ENCODE measurements around the gene SPNS2. TPM values are rescaled to one million over a fixed set of nuclear protein-coding genes. Genes with fewer than 3 reads are reported as not detected.

SPNS2 gene
- total and polyA plus RNA-seq, 9 donors = 0.48 to 12.7 (median 4.2) TPM

DNA sequence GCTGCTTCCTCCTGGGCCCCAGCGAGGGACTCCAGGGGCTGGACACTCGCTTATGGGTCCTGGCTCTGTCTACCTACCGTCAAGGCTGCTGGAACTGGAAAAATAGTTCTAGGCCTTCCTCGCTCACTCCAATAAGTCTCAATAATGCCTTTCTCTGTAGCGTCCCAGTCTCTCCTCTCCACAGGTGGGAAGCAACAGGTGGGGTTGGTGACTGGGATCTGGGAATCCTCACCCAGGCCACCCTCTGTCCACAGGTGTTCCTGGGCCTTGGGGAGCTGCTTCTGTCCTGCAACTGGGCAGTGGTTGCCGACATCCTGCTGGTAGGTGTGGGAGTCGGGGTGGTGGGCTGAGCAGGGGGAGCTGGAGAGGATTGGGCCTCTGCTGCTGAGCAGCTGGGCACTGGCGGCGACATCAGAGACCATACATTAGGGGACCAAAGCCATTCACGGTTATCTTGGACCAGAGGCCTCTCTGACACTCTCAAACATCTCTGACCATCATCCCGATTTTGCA, 20.3 kb upstream of the SPNS2 start:
- DNase-seq = no peak
- 85 to 92% (median 89%) methylated on average over 11 of the region's 11 CpGs for WGBS, 3 donors
- Histone ChIP-seq H3K27me3 (no peaks in the 10 kb centered on the region), H3K27ac (no peak overlapping the region), H3K4me1 (ENCODE audit: insufficient read depth) (no peaks in the 10 kb centered on the region), H3K9me3 (no peaks in the 10 kb centered on the region), H3K4me3 (no peak overlapping the region), H3K36me3 (no peaks in the 10 kb centered on the region)
- intact Hi-C loops (cut with DNase I) = no loop called here
- no peak for TF ChIP-seq POLR2A (IDR thresholded peaks at IDR 0.05)
- TF ChIP-seq EP300 (IDR thresholded peaks at IDR 0.05) = no peak
- TF ChIP-seq, protein P1, sequence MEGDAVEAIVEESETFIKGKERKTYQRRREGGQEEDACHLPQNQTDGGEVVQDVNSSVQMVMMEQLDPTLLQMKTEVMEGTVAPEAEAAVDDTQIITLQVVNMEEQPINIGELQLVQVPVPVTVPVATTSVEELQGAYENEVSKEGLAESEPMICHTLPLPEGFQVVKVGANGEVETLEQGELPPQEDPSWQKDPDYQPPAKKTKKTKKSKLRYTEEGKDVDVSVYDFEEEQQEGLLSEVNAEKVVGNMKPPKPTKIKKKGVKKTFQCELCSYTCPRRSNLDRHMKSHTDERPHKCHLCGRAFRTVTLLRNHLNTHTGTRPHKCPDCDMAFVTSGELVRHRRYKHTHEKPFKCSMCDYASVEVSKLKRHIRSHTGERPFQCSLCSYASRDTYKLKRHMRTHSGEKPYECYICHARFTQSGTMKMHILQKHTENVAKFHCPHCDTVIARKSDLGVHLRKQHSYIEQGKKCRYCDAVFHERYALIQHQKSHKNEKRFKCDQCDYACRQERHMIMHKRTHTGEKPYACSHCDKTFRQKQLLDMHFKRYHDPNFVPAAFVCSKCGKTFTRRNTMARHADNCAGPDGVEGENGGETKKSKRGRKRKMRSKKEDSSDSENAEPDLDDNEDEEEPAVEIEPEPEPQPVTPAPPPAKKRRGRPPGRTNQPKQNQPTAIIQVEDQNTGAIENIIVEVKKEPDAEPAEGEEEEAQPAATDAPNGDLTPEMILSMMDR (IDR thresholded peaks at IDR 0.05) = no peak

DNA sequence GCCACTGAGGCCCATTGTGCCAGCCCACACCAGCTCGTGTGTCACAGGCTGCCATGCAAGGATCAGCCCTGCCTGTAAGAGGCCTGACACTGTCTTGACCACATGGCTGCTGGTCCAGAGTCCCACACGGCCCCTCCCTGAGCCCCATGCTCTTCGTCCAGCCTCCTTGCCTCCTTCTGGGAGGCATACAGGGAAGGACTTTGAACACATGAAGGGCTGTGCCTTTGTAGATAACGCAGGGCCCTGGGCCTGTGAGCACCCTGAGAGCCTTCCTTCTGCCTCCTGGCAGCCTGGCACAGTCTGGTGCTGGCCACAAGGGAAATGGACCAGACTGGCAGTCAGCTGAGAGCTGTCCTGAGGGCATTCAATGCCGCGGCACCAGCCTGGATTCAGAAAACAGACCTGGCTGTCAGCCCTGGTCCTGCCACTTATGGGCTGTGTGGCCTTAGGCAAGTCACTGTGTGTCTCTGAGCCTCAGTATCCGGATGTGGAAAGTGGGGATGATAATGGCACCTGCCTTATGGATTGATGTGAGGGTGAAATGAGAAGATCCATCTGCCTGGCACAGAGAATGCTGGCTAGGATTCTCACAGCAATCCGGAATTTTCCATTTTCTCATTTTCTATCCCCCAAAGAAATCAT, 19.2 kb upstream of the SPNS2 start:
- WGBS, 3 donors = 81 to 89% (median 85%) methylated on average over 8 of the region's 8 CpGs
- Histone ChIP-seq H3K27me3 (no peaks in the 10 kb centered on the region), H3K4me1 (ENCODE audit: insufficient read depth) (no peaks in the 10 kb centered on the region), H3K36me3 (no peaks in the 10 kb centered on the region), H3K27ac (no peak overlapping the region), H3K9me3 (no peaks in the 10 kb centered on the region), H3K4me3 (no peak overlapping the region)
- intact Hi-C loops (cut with DNase I) = no loop called here
- TF ChIP-seq, protein P1 (IDR thresholded peaks at IDR 0.05) = no peak
- no peak for TF ChIP-seq EP300 (IDR thresholded peaks at IDR 0.05)
- no peak for TF ChIP-seq POLR2A (IDR thresholded peaks at IDR 0.05)
- DNase-seq = no peak

DNA sequence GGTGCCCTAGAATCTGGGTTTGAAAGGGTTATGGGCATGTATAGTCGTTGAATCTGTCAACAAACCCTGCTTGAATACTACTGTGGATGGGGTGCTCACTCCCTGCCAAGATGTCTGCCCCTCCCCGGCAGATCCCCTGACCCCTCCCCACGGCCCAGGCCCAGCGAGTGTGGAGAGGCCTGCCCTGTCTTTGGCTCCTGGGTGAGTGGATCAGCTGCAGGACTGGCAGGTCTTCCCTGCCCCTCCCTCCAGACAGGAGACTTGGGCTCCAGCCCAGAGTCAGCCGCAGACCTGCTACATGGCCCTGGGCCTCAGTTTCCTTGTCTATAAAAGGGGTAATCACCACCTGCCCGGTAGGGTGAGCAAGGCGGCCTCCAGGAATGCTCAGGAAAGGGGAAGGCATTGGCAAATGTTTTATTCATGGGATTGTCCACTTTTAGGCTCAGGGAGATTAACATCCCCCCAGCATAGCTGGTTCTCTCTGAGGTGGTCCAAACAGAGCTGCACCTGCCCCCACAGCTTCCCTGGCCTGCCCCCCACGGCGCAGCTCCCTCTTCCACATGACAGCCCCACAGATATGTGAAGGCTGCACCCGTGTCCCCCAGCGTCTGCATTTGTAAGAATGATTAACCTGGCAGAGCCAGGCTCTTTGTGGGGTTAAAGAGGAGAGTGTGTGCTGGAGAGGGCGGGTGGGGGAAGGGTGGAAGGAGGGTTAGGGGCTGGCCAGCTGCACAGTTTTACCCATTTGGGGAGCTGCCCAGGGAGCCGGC, 18.5 kb upstream of the SPNS2 start:
- no peaks in the 10 kb centered on the region for H3K27me3 ChIP-seq
- no peak overlapping the region for H3K4me3 ChIP-seq
- intact Hi-C loops (cut with DNase I) = no loop called here
- no peaks in the 10 kb centered on the region for H3K36me3 ChIP-seq
- TF ChIP-seq POLR2A (IDR thresholded peaks at IDR 0.05) (no peak), EP300 (IDR thresholded peaks at IDR 0.05) (no peak)
- TF ChIP-seq, protein P1 (IDR thresholded peaks at IDR 0.05) = no peak
- H3K9me3 ChIP-seq = no peaks in the 10 kb centered on the region
- no peak for DNase-seq
- 53 to 61% (median 55%) methylated on average over 13 of the region's 13 CpGs for WGBS, 3 donors
- no peaks in the 10 kb centered on the region for H3K4me1 ChIP-seq (ENCODE audit: insufficient read depth)
- H3K27ac ChIP-seq = no peak overlapping the region

DNA sequence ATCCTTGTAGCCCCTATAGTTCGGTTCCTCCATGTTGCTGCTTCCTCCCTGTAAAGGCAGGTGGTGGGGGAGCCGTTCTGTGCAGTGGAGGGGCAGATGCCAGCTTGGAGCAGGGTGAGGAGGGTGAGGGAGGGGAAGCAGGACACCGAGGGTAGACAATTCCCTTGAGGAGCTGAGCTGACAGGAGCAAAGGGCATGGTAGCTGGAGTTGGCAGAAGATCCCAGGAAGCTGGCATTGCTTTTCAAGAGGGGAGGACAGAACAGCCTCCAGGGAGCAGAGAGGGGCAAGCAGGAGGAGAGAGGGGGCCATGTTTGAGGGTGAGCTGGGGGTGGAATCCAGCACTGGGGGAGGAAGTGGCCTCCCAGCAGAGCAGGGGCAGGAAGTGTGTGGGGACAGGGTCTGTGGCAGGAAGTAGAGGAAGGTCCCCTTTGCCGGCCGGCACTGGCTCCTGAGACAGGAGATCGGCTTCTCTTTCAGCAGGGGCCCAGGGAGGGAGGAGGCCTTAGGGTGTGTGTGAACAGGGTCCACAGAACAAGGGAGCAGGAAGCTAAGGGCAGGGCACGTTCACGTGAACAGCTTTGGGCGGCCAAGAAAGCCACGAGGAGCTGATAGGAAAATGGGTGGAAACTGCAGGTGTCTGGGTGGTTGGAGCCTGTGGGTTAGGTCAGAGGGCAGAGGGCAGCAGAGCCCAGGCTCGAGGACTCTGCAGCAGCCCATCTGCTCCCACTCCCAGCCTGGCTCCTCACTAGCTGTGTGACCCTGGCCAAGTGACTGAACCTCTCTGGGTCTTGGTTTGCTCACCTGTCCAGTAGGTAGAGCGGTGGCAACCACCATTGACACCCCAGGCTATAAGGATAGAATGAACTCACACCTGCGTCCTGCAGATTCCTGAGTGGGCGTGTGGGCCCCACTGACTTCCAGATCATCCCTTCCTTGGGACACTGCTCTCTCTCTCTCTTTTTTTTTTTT, 17.5 kb upstream of the SPNS2 start:
- WGBS, 3 donors = 40 to 49% (median 43%) methylated on average over 14 of the region's 14 CpGs
- no peak overlapping the region for H3K27ac ChIP-seq
- intact Hi-C loops (cut with DNase I) = no loop called here

More for the DNA sequence above, 17.5 kb upstream of the SPNS2 start:
- no peak overlapping the region for H3K4me3 ChIP-seq
- no peaks in the 10 kb centered on the region for H3K27me3 ChIP-seq
- no peak for DNase-seq
- no peaks in the 10 kb centered on the region for H3K36me3 ChIP-seq
- TF ChIP-seq POLR2A (IDR thresholded peaks at IDR 0.05) (no peak), EP300 (IDR thresholded peaks at IDR 0.05) (no peak)
- TF ChIP-seq, protein P1 (IDR thresholded peaks at IDR 0.05) = no peak
- no peaks in the 10 kb centered on the region for H3K4me1 ChIP-seq (ENCODE audit: insufficient read depth)
- no peaks in the 10 kb centered on the region for H3K9me3 ChIP-seq
